NCI-H1092 (cell line): ENCODE measurements around the gene GLMP.

Experiments
- DNase-seq: peaks from one replicate; lab custom pipeline; 2025; lab: John Stamatoyannopoulos, UW

Gene GLMP

DNA sequence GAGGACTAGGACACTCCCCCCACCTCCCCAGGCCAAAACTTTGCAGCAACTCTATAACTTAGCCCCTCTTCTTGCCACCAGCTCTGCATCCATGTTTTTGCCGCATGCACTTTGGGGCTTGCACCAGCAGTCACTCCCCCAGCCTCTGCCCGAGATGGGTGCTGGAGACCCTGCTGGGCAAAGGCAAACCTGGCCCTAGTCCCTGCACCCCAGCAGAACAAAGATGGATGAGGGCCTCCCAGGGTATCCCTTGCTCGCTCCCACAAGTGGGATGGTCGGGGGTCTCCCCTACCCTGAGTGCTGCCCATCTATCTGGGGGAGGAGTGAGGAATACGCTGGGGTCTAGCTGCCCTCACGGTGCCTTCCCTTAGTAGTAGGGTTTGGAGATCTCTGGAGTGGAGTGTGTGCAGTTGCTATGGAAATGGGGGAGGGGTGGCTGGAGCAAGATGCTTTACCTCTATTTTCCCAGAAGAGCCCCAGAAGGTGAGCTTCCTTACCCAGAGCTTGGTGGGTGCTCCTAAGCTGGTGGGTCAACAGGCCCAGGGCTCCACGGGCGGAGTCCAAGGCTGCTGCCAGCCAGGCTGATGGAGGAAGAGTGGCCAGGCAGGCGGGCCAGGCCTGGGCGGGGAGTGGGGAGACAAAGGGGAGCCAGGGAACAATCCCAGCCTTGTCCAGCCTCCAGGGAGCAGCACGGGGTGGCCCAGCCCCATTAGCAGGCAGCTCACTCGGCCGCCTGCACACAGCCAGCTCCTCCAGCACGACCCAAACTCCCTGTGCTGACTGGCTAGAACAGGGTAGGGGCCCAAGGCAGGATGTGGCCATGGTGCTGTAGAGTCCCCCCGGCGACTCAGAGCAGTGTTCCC is 47.8 kb downstream of the GLMP start, which contains the start of gene PAQR6:
Gene PAQR6, minus strand, starts transcription at position 597 of the 863 bp plus-strand sequence. CDS start 1,325 bp downstream, outside the sequence.
- no peak for DNase-seq

GRCh38 chr1:156246781-156247459 is 48.6 kb downstream of the GLMP start:
- no peak for DNase-seq

DNA sequence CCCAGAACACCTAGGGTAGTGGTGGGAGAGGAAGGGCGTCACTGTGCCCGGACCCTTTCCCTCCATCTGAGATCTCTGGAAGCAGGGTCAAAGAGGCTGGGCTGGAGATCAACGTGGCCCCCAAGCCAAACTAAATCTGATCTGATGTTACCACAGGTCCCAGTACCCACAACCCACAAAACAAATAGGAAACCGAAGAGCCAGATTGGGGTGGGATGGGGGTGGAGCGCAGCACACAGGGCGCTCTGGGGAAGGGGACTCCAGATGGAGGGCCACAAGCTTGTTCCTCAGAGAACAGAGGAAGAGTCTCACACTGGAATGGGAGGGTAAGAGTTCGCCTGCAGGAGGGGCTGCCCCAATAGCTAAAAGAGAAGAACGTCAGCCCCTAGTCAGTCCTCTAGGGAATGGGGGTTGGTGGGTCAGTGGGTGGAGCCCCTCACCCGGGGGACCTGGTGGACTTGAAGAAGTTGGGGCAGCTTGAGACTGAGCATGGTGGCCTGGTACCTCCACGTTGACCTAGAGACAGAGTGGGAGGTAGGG is 49.2 kb downstream of the GLMP start:
- no peak for DNase-seq

- DNase-seq = peak; percentile 38
Observed at GRCh38 chr1:156245451-156246232, 49.8 kb downstream of the GLMP start.

DNA sequence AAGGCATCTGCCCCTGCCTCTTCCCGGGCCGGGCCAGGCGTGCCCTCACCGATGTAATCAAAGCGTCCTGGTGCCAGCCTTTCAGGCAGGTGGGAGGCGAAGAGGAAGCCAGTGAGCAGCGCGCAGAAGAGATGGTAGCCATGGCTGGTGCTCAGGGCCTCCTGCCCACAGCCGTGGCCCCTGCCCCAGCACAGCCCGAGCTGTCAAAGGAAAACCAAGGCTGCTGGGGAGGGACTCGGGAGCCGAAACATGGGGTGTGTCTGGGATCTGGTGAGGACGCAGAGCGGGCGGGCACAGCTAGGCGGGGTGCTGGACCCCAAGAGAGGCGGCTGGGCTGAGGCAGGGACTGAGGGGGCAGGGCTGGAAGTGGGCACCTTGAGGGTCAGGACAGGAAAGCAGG is 50.8 kb downstream of the GLMP start:
- no peak for DNase-seq

DNA sequence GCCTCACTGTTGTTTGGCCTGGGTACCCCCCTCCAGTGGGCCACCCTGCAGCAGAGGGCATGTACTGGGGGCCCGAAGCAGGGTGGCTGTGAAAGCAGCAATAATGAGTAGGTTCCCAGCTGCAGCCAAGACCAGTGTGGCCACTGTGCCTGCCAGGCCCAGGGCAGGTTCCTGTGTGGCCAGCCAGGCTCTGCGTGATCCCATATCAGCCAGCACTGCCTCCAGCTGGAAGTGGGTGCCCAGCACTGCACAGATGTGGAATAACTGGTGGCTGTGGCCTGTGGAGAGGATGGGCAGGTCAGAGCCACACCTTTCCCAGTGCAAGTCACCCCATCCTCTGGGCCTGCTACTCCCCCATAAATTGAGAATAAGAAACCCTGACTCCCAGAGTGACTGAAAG is 51.4 kb downstream of the GLMP start:
- DNase-seq = no peak

GRCh38 chr1:156242738-156243137 is 52.7 kb downstream of the GLMP start:
- no peak for DNase-seq
